HepG2 (cell line): ENCODE results near the gene PDIA4. TPM values are rescaled to one million over a fixed set of nuclear protein-coding genes. Genes with fewer than 3 reads are reported as not detected.

ENCODE experiments used
- CREB1 ChIP-seq, 2 experiments: fragments of 450-650 bp in 1 of 2; IDR thresholded peaks; 2 replicates each; pipeline ENCODE4 v1.6.1; 2016 to 2017; ENCODE audit warnings: control low read depth in 1 of 2, mild to moderate bottlenecking in 1 of 2, missing compliant biosample characterization in 1 of 2, missing genetic modification characterization in 1 of 2
- MBNL3 ChIP-seq: fragments of 250-450 bp; sonication (Bioruptor Pico); conservative IDR thresholded peaks from 2 replicates; pipeline ENCODE4 v1.8.0; 2022; ENCODE audit warnings: mild to moderate bottlenecking, inconsistent platforms
- NCOA2 ChIP-seq: sonication (generic); formaldehyde crosslinking; IDR thresholded peaks from 2 replicates; pipeline ENCODE4 v1.8.0; 2022; ENCODE audit warnings: inconsistent platforms
- SRF ChIP-seq: IDR thresholded peaks from 2 replicates; pipeline ENCODE4 v1.6.1; 2011; ENCODE audit warnings: mild to moderate bottlenecking, low read depth, low read length, moderate library complexity
- SRSF4 ChIP-seq: fragments of 200-400 bp; formaldehyde crosslinking; IDR thresholded peaks from one replicate; pipeline ENCODE4 v1.6.1; 2018; ENCODE audit warnings: mild to moderate bottlenecking, low read depth, low read length, moderate library complexity; ENCODE audit not compliant: poor library complexity, severe bottlenecking
- TOPORS ChIP-seq: sonication (generic); formaldehyde crosslinking; IDR thresholded peaks from 2 replicates; pipeline ENCODE4 v1.8.0; 2023; ENCODE audit warnings: mild to moderate bottlenecking, missing genetic modification reagents
- ZC3H13 ChIP-seq: sonication (generic); formaldehyde crosslinking; IDR thresholded peaks from 2 replicates; pipeline ENCODE4 v1.8.1; 2023; ENCODE audit warnings: mild to moderate bottlenecking, missing genetic modification reagents, moderate library complexity
- ZFP37 ChIP-seq: sonication (generic); formaldehyde crosslinking; IDR thresholded peaks from 2 replicates; pipeline ENCODE4 v1.4.0; 2020; ENCODE audit warnings: missing genetic modification reagents, borderline replicate concordance
- ZFY ChIP-seq: sonication (generic); formaldehyde crosslinking; IDR thresholded peaks from 2 replicates; pipeline ENCODE4 v1.4.0; 2020; ENCODE audit warnings: missing genetic modification reagents
- ZNF546 ChIP-seq: sonication (generic); formaldehyde crosslinking; conservative IDR thresholded peaks from 2 replicates; pipeline ENCODE4 v1.8.1; 2023; ENCODE audit warnings: mild to moderate bottlenecking, missing genetic modification reagents
- ZNF550 ChIP-seq: sonication (generic); formaldehyde crosslinking; IDR thresholded peaks from 2 replicates; pipeline ENCODE4 v1.4.0; 2020; ENCODE audit warnings: mild to moderate bottlenecking, missing genetic modification reagents, borderline replicate concordance
- ZNF724P ChIP-seq: sonication (generic); formaldehyde crosslinking; IDR thresholded peaks from 2 replicates; pipeline ENCODE4 v1.8.0; 2022; ENCODE audit warnings: missing genetic modification reagents, borderline replicate concordance
- ZNF816 ChIP-seq: sonication (generic); formaldehyde crosslinking; IDR thresholded peaks from 2 replicates; pipeline ENCODE4 v1.8.0; 2022; ENCODE audit warnings: missing genetic modification reagents, mild to moderate bottlenecking, borderline replicate concordance
- polyA plus RNA-seq, 8 experiments: library from polyadenylated mRNA; depleted of rRNA in 3 of 8; stranded (reverse) in 7 of 8; unstranded in 1 of 8; fragments of >200 nt; fragmentation: Illumina TruSeq in 4 of 8; extraction: Trizol in 4 of 8; gene quantifications; 2 replicates each; pipeline versions ENCODE4 v1.2.1 to v1.2.3, GENCODE V29; 2011 to 2016; ENCODE audit warnings: low read depth in 4 of 8, missing spikeins in 1 of 8, mixed read lengths in 1 of 8; ENCODE audit not compliant: insufficient read depth in 1 of 8
- total RNA-seq, 5 experiments: library from RNA; depleted of rRNA; stranded (reverse); fragments of >200 nt; fragmentation: Illumina TruSeq; extraction: Trizol; gene quantifications; 2 replicates each; pipeline ENCODE4 v1.2.3, GENCODE V29; 2016; ENCODE audit warnings: low read depth in 1 of 5
- TF ChIP-seq, protein P1 (sequence below): sonication (generic); formaldehyde crosslinking; IDR thresholded peaks from 2 replicates; pipeline ENCODE4 v1.5.1; 2020; ENCODE audit warnings: missing genetic modification reagents, mild to moderate bottlenecking, borderline replicate concordance
- TF ChIP-seq, protein P2 (sequence below): sonication (generic); formaldehyde crosslinking; IDR thresholded peaks from 2 replicates; pipeline ENCODE4 v1.5.0; 2020; ENCODE audit warnings: mild to moderate bottlenecking, missing genetic modification reagents, moderate library complexity
- TF ChIP-seq, protein P3 (sequence below): sonication (generic); formaldehyde crosslinking; IDR thresholded peaks from 2 replicates; pipeline ENCODE4 v1.5.0; 2020; ENCODE audit warnings: missing genetic modification reagents
- TF ChIP-seq, protein P4 (sequence below), 2 experiments: sonication (generic) in 1 of 2; formaldehyde crosslinking in 1 of 2; IDR thresholded peaks; 2 replicates each; pipeline versions ENCODE4 v1.4.0 to v1.6.1; 2016 to 2020; ENCODE audit warnings: borderline replicate concordance in 1 of 2, low read depth in 1 of 2, mild to moderate bottlenecking in 1 of 2, missing genetic modification reagents in 1 of 2
- TF ChIP-seq, protein P5 (sequence below): sonication (generic); formaldehyde crosslinking; IDR thresholded peaks from 2 replicates; pipeline ENCODE4 v1.4.0; 2020; ENCODE audit warnings: mild to moderate bottlenecking, low read depth, missing genetic modification reagents

Gene PDIA4
- total and polyA plus RNA-seq, 2 of the 13 experiments (the other 11 are each of a cell fraction or from before 2014, with no cell fraction given), result 278 to 402 TPM

DNA sequence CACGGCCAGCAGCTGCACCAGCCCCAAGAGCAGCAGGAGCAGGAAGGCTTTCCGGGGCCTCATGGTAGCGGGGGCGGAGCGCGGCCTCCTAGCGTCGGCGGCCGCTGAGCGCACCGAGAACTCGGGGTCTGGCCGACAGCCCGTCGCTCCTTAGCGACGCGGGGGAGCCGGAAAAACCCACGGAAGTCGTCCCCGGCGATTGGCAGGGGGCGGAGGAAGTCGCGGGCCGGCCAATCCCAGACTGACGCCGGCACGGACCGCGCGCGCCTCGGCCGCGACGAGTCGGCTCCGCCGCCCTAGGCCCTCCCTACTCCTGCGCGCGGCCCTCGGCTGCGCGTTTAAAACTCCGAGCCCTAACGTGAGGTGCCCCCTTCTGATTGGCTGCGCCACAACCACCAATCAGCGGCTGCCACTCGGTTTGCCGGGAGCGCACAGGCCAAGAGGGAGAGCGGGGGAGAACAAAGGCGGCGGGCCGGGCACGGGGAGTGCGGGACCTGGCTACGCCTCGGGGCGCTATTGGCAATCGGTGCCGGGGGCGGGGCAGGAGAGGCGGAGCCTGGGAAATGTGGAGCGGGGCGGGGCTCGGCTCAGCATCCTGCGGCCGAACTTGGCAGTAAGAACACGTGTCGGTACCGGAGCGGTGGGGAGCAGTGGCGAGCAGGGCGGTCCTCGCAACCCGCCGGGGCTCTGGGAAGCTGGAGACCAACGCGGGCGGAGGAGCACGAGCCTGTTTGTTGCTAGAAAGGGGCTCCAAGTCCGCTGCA lies at the start of gene PDIA4 (continued):
- TF ChIP-seq, protein P1, sequence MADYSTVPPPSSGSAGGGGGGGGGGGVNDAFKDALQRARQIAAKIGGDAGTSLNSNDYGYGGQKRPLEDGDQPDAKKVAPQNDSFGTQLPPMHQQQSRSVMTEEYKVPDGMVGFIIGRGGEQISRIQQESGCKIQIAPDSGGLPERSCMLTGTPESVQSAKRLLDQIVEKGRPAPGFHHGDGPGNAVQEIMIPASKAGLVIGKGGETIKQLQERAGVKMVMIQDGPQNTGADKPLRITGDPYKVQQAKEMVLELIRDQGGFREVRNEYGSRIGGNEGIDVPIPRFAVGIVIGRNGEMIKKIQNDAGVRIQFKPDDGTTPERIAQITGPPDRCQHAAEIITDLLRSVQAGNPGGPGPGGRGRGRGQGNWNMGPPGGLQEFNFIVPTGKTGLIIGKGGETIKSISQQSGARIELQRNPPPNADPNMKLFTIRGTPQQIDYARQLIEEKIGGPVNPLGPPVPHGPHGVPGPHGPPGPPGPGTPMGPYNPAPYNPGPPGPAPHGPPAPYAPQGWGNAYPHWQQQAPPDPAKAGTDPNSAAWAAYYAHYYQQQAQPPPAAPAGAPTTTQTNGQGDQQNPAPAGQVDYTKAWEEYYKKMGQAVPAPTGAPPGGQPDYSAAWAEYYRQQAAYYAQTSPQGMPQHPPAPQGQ, result no peak
- TF ChIP-seq, protein P2, sequence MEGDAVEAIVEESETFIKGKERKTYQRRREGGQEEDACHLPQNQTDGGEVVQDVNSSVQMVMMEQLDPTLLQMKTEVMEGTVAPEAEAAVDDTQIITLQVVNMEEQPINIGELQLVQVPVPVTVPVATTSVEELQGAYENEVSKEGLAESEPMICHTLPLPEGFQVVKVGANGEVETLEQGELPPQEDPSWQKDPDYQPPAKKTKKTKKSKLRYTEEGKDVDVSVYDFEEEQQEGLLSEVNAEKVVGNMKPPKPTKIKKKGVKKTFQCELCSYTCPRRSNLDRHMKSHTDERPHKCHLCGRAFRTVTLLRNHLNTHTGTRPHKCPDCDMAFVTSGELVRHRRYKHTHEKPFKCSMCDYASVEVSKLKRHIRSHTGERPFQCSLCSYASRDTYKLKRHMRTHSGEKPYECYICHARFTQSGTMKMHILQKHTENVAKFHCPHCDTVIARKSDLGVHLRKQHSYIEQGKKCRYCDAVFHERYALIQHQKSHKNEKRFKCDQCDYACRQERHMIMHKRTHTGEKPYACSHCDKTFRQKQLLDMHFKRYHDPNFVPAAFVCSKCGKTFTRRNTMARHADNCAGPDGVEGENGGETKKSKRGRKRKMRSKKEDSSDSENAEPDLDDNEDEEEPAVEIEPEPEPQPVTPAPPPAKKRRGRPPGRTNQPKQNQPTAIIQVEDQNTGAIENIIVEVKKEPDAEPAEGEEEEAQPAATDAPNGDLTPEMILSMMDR (CRISPR knock-in tag), result peak; percentile 3; the same call in 1 of the 2 replicates
- TF ChIP-seq ZFY (CRISPR knock-in tag), result peak; percentile 95
- peak; percentile 93 for TF ChIP-seq ZC3H13
- TF ChIP-seq ZNF724P (CRISPR knock-in tag), result peak; percentile 98
- TF ChIP-seq CREB1 (IDR thresholded peaks at IDR 0.05), result peak; percentile 70
- peak; percentile 87 for TF ChIP-seq CREB1 (CRISPR knock-in tag; IDR thresholded peaks at IDR 0.05)
- no peak for TF ChIP-seq MBNL3 (CRISPR knock-in tag)
- no peak for TF ChIP-seq SRSF4
- TF ChIP-seq ZNF550, result no peak
- TF ChIP-seq SRF, result no peak
- no peak for TF ChIP-seq ZNF816 (CRISPR knock-in tag)
- TF ChIP-seq, protein P3, sequence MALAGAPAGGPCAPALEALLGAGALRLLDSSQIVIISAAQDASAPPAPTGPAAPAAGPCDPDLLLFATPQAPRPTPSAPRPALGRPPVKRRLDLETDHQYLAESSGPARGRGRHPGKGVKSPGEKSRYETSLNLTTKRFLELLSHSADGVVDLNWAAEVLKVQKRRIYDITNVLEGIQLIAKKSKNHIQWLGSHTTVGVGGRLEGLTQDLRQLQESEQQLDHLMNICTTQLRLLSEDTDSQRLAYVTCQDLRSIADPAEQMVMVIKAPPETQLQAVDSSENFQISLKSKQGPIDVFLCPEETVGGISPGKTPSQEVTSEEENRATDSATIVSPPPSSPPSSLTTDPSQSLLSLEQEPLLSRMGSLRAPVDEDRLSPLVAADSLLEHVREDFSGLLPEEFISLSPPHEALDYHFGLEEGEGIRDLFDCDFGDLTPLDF (CRISPR knock-in tag), result peak; percentile 91
- TF ChIP-seq, protein P4, sequence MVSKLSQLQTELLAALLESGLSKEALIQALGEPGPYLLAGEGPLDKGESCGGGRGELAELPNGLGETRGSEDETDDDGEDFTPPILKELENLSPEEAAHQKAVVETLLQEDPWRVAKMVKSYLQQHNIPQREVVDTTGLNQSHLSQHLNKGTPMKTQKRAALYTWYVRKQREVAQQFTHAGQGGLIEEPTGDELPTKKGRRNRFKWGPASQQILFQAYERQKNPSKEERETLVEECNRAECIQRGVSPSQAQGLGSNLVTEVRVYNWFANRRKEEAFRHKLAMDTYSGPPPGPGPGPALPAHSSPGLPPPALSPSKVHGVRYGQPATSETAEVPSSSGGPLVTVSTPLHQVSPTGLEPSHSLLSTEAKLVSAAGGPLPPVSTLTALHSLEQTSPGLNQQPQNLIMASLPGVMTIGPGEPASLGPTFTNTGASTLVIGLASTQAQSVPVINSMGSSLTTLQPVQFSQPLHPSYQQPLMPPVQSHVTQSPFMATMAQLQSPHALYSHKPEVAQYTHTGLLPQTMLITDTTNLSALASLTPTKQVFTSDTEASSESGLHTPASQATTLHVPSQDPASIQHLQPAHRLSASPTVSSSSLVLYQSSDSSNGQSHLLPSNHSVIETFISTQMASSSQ (IDR thresholded peaks at IDR 0.05; ENCODE audit: low read depth), result no peak
- TF ChIP-seq, protein P4 (CRISPR knock-in tag; IDR thresholded peaks at IDR 0.05; ENCODE audit: borderline replicate concordance), result peak; percentile 59; the same call in 1 of the 2 replicates
- TF ChIP-seq ZFP37 (CRISPR knock-in tag), result peak; percentile 80; the same call in 1 of the 2 replicates
- TF ChIP-seq ZNF546 (CRISPR knock-in tag), result peak; percentile 65; the same call in 1 of the 2 replicates
- TF ChIP-seq NCOA2 (CRISPR knock-in tag), result peak; percentile 38; the same call in 1 of the 2 replicates
- TF ChIP-seq, protein P5, sequence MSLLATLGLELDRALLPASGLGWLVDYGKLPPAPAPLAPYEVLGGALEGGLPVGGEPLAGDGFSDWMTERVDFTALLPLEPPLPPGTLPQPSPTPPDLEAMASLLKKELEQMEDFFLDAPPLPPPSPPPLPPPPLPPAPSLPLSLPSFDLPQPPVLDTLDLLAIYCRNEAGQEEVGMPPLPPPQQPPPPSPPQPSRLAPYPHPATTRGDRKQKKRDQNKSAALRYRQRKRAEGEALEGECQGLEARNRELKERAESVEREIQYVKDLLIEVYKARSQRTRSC (CRISPR knock-in tag), result no peak
- peak; percentile 97 for TF ChIP-seq TOPORS (CRISPR knock-in tag)
